HepG2 (cell line): ENCODE data around the gene CAST. TPM values are rescaled to one million over a fixed set of nuclear protein-coding genes. Genes with fewer than 3 reads are reported as not detected.

ENCODE experiments used
- ATAC-seq: fragments of 200-7000 bp; cut with Tn5 transposase; 3 replicates; pipeline ENCODE4 v1.9.1; 2020; ENCODE audit warnings: mild to moderate bottlenecking, moderate library complexity
- BruUV-seq: library from RNA; stranded (reverse); fragments of 400-500 nt; replicated peaks from 2 replicates; lab custom pipeline; 2021; lab: Mats Ljungman, UMichigan
- CTCF ChIA-PET: fragments of 300-600 bp; formaldehyde crosslinking; extraction: SDS; loops from one replicate; lab custom pipeline; 2021; ENCODE audit warnings: low total read pairs, inconsistent platforms, low intra/inter-chr PET ratio; lab: Yijun Ruan, JAX
- POLR2A ChIA-PET: fragments of 350-600 bp; sonication (Branson Sonifier 250); formaldehyde crosslinking; loops from one replicate; lab custom pipeline; 2020; ENCODE audit warnings: antibody characterized with exemption, inconsistent platforms; lab: Yijun Ruan, JAX
- DNase-seq: peaks from one replicate; pipeline ENCODE4 v3.0.0-alpha.2; 2015; ENCODE audit warnings: low spot score
- FAIRE-seq: peaks from 3 replicates; lab custom pipeline; 2011; peaks lifted over from hg19 to GRCh38; lab: Jason Lieb, UNC
- H2AFZ ChIP-seq: one replicate; pipeline ENCODE4 v1.6.1; 2011; ENCODE audit warnings: low read length, inconsistent platforms
- H3K27ac ChIP-seq: fragments of 300-600 bp; 3 replicates; pipeline ENCODE4 v1.8.0; 2011; ENCODE audit warnings: mixed run types, mild to moderate bottlenecking, mixed read lengths, low read length, inconsistent platforms; ENCODE audit not compliant: insufficient read depth; ENCODE audit errors: extremely low read length
- H3K27me3 ChIP-seq, 2 experiments: fragments of 200-600 bp in 1 of 2; 2 replicates in 1 of 2; 3 replicates in 1 of 2; pipeline versions ENCODE4 v1.6.0 to v1.8.0; 2011; ENCODE audit warnings: low read length in 2 of 2, mild to moderate bottlenecking in 2 of 2, moderate library complexity in 2 of 2, inconsistent platforms in 1 of 2; ENCODE audit not compliant: insufficient read depth in 2 of 2, control insufficient read depth in 1 of 2
- H3K36me3 ChIP-seq, 2 experiments: fragments of 200-600 bp in 1 of 2; replicated peaks in 1 of 2; 2 replicates in 1 of 2; 3 replicates in 1 of 2; pipeline versions ENCODE4 v1.5.1 to v1.8.0; 2011; ENCODE audit warnings: low read length in 2 of 2, inconsistent platforms in 1 of 2; ENCODE audit not compliant: insufficient read depth in 2 of 2, control insufficient read depth in 1 of 2
- H3K4me1 ChIP-seq: 2 replicates; pipeline ENCODE4 v1.5.1; 2012; ENCODE audit warnings: low read length, inconsistent platforms; ENCODE audit not compliant: insufficient read depth
- H3K4me2 ChIP-seq: 2 replicates; pipeline ENCODE4 v1.6.0; 2011; ENCODE audit warnings: low read depth, low read length, inconsistent platforms
- H3K4me3 ChIP-seq, 3 experiments: fragments of 200-600 bp in 1 of 3; sonication (generic), shearing (Covaris generic) in 1 of 3; replicated peaks in 1 of 3; 2 replicates each; pipeline ENCODE4 v1.5.1; 2011 to 2016; ENCODE audit warnings: low read length in 3 of 3, inconsistent platforms in 2 of 3, low read depth in 2 of 3, mild to moderate bottlenecking in 2 of 3, control low read depth in 1 of 3, mixed read lengths in 1 of 3; ENCODE audit not compliant: insufficient read depth in 1 of 3
- H3K79me2 ChIP-seq: one replicate; pipeline ENCODE4 v1.6.1; 2011; ENCODE audit warnings: low read length, inconsistent platforms; ENCODE audit not compliant: insufficient read depth
- H3K9ac ChIP-seq: 2 replicates; pipeline ENCODE4 v1.6.0; 2011; ENCODE audit warnings: mild to moderate bottlenecking, low read depth, low read length, inconsistent platforms; ENCODE audit not compliant: insufficient read depth
- H3K9me3 ChIP-seq: 2 replicates; pipeline ENCODE4 v1.5.1; 2012; ENCODE audit warnings: mild to moderate bottlenecking, low read length
- H4K20me1 ChIP-seq: 2 replicates; pipeline ENCODE4 v1.6.0; 2011; ENCODE audit warnings: inconsistent platforms, mild to moderate bottlenecking, low read length, moderate library complexity; ENCODE audit not compliant: insufficient read depth
- ERF ChIP-seq: IDR thresholded peaks from 2 replicates; pipeline ENCODE4 v1.6.1; 2018; ENCODE audit warnings: missing biosample characterization, missing genetic modification reagents
- ETV5 ChIP-seq: IDR thresholded peaks from 2 replicates; pipeline ENCODE4 v1.6.1; 2018; ENCODE audit warnings: missing biosample characterization, missing genetic modification reagents, inconsistent platforms, borderline replicate concordance
- JUNB ChIP-seq: sonication (generic); formaldehyde crosslinking; IDR thresholded peaks from 2 replicates; pipeline ENCODE4 v1.8.0; 2022; ENCODE audit warnings: missing genetic modification reagents, mild to moderate bottlenecking, borderline replicate concordance
- MEF2D ChIP-seq: sonication (generic); formaldehyde crosslinking; IDR thresholded peaks from 2 replicates; pipeline ENCODE4 v1.5.1; 2020; ENCODE audit warnings: mild to moderate bottlenecking, missing genetic modification reagents
- MTA3 ChIP-seq: sonication (generic); formaldehyde crosslinking; IDR thresholded peaks from 2 replicates; pipeline ENCODE4 v1.4.0; 2020; ENCODE audit warnings: missing genetic modification reagents
- POLR2G ChIP-seq: fragments of 200-400 bp; formaldehyde crosslinking; IDR thresholded peaks from 2 replicates; pipeline ENCODE4 v1.6.1; 2018; ENCODE audit warnings: mild to moderate bottlenecking, low read depth, low read length, moderate library complexity
- SMYD3 ChIP-seq: sonication (generic); formaldehyde crosslinking; IDR thresholded peaks from 2 replicates; pipeline ENCODE4 v1.8.1; 2023; ENCODE audit warnings: mild to moderate bottlenecking, missing genetic modification reagents
- SRSF4 ChIP-seq: fragments of 200-400 bp; formaldehyde crosslinking; IDR thresholded peaks from one replicate; pipeline ENCODE4 v1.6.1; 2018; ENCODE audit warnings: mild to moderate bottlenecking, low read depth, low read length, moderate library complexity; ENCODE audit not compliant: poor library complexity, severe bottlenecking
- THRA ChIP-seq: sonication (generic); formaldehyde crosslinking; IDR thresholded peaks from 2 replicates; pipeline ENCODE4 v1.4.0; 2020; ENCODE audit warnings: missing genetic modification reagents, borderline replicate concordance
- XRCC5 ChIP-seq: fragments of 200-400 bp; formaldehyde crosslinking; optimal IDR thresholded peaks from 2 replicates; pipeline ENCODE3; 2017; ENCODE audit warnings: mild to moderate bottlenecking, low read length
- ZNF431 ChIP-seq: sonication (generic); formaldehyde crosslinking; IDR thresholded peaks from 2 replicates; pipeline ENCODE4 v1.9.0; 2022; ENCODE audit warnings: missing genetic modification reagents, low read depth, mild to moderate bottlenecking, borderline replicate concordance
- ZNF687 ChIP-seq: sonication (generic); formaldehyde crosslinking; IDR thresholded peaks from 2 replicates; pipeline ENCODE4 v1.5.1; 2020; ENCODE audit warnings: mild to moderate bottlenecking, missing genetic modification reagents, moderate library complexity
- ZNF782 ChIP-seq: sonication (generic); formaldehyde crosslinking; IDR thresholded peaks from 2 replicates; pipeline ENCODE4 v1.4.0; 2020; ENCODE audit warnings: missing genetic modification reagents, mild to moderate bottlenecking, borderline replicate concordance
- ZZZ3 ChIP-seq: sonication (generic); formaldehyde crosslinking; IDR thresholded peaks from 2 replicates; pipeline ENCODE4 v1.4.0; 2020; ENCODE audit warnings: missing genetic modification reagents, mild to moderate bottlenecking, borderline replicate concordance
- WGBS: methylation state at CpG from one replicate; pipeline ENCODE4 v1.1.6; 2017; ENCODE audit warnings: low lambda C conversion rate; 5-methylcytosine and 5-hydroxymethylcytosine counted together
- in situ Hi-C: cut with HindIII; loops from 2 replicates; pipeline ENCODE4 v1.10.0; 2017; ENCODE audit warnings: low pct_unique_long_range_greater_than_20kb; ENCODE audit not compliant: extremely low pct_ligation_motif_present
- intact Hi-C: fragments of 100-400 bp; cut with micrococcal nuclease; formaldehyde crosslinking; loops from one replicate; pipeline ENCODE4 v1.10.0; 2022; ENCODE audit not compliant: unreplicated experiment
- polyA plus RNA-seq, 8 experiments: library from polyadenylated mRNA; depleted of rRNA in 3 of 8; stranded (reverse) in 7 of 8; unstranded in 1 of 8; fragments of >200 nt; fragmentation: Illumina TruSeq in 4 of 8; extraction: Trizol in 4 of 8; gene quantifications; 2 replicates each; pipeline versions ENCODE4 v1.2.1 to v1.2.3, GENCODE V29; 2011 to 2016; ENCODE audit warnings: low read depth in 4 of 8, missing spikeins in 1 of 8, mixed read lengths in 1 of 8; ENCODE audit not compliant: insufficient read depth in 1 of 8
- total RNA-seq, 5 experiments: library from RNA; depleted of rRNA; stranded (reverse); fragments of >200 nt; fragmentation: Illumina TruSeq; extraction: Trizol; gene quantifications; 2 replicates each; pipeline ENCODE4 v1.2.3, GENCODE V29; 2016; ENCODE audit warnings: low read depth in 1 of 5
- TF ChIP-seq, protein P1 (sequence below): sonication (generic); formaldehyde crosslinking; conservative IDR thresholded peaks from 2 replicates; pipeline ENCODE4 v1.8.0; 2022; ENCODE audit warnings: low read depth, missing genetic modification reagents

CAST gene
- total and polyA plus RNA-seq, 2 of the 13 experiments (the other 11 are each of a cell fraction or from before 2014, with no cell fraction given), result 42.1 to 67.6 TPM

GRCh38 chr5:96807075-96807654 is 145.0 kb downstream of the CAST start (continued):
- peak; percentile 81; the same call in 1 of the 2 replicates for TF ChIP-seq ZNF687 (CRISPR knock-in tag)
- TF ChIP-seq SRSF4, result no peak
- no peak for TF ChIP-seq MTA3
- TF ChIP-seq MEF2D (CRISPR knock-in tag), result no peak
- no peak for TF ChIP-seq ZZZ3 (CRISPR knock-in tag)

GRCh38 chr5:96808541-96808828 is 146.3 kb downstream of the CAST start:
- in situ Hi-C loops (no loop called here), intact Hi-C loops (loop anchor here (1.0 to 5.0 kb wide), 3 partner anchors 69 to 374 kb away; partner anchors contain the start of genes ERAP2 and RIOK2)
- TSS peak; percentile 88 for BruUV-seq
- ATAC-seq (no peak), FAIRE-seq (no peak), DNase-seq (no peak)
- H3K36me3 ChIP-seq, result no peaks in the 10 kb centered on the region
- peaks cover 41% of the 10 kb centered on the region for H3K4me1 ChIP-seq
- POLR2A ChIA-PET, result interaction anchor here (0.7 to 2.7 kb wide), 25 partner anchors 12 to 1962 kb away, joined by 3 to 19 read pairs (median 5); partner anchors contain the start of genes ERAP2, LNPEP, RFESD and RIOK2
- H3K27me3 ChIP-seq, result no peaks in the 10 kb centered on the region
- H3K27ac ChIP-seq, result peak overlapping the region; percentile 99
- no peaks in the 10 kb centered on the region for H4K20me1 ChIP-seq
- peak overlapping the region; percentile 92 for H3K4me2 ChIP-seq
- H3K9me3 ChIP-seq, result no peaks in the 10 kb centered on the region
- 41% methylated on average over 2 of the region's 2 CpGs for WGBS
- peaks cover 4% of the 10 kb centered on the region for H3K79me2 ChIP-seq
- CTCF ChIA-PET, result no interaction called here
- peak overlapping the region; percentile 10 to 94 (median 90); a peak in 5 of 6 replicates for H3K4me3 ChIP-seq
- H2AFZ ChIP-seq, result peak overlapping the region; percentile 88
- H3K9ac ChIP-seq, result peak overlapping the region; percentile 98
- TF ChIP-seq ZNF782 (CRISPR knock-in tag), result no peak
- 0 out of 2 replicates have a peak, but pooled peaks have one; percentile 31 for TF ChIP-seq THRA
- TF ChIP-seq SMYD3, result no peak
- no peak for TF ChIP-seq ETV5 (CRISPR knock-in tag)
- TF ChIP-seq JUNB (CRISPR knock-in tag), result no peak
- TF ChIP-seq, protein P1, sequence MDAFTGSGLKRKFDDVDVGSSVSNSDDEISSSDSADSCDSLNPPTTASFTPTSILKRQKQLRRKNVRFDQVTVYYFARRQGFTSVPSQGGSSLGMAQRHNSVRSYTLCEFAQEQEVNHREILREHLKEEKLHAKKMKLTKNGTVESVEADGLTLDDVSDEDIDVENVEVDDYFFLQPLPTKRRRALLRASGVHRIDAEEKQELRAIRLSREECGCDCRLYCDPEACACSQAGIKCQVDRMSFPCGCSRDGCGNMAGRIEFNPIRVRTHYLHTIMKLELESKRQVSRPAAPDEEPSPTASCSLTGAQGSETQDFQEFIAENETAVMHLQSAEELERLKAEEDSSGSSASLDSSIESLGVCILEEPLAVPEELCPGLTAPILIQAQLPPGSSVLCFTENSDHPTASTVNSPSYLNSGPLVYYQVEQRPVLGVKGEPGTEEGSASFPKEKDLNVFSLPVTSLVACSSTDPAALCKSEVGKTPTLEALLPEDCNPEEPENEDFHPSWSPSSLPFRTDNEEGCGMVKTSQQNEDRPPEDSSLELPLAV (CRISPR knock-in tag), result no peak
- 0 out of 2 replicates have a peak, but pooled peaks have one; percentile 12 for TF ChIP-seq ZNF431 (CRISPR knock-in tag)
- TF ChIP-seq XRCC5, result no peak
- 0 out of 2 replicates have a peak, but pooled peaks have one; percentile 2 for TF ChIP-seq ERF (CRISPR knock-in tag)
- TF ChIP-seq POLR2G, result peak; percentile 13; the same call in 1 of the 2 replicates
